Measurements from ENCODE around the gene GPR89B.
"Not testable (repeated sequence)": the region's sequence is repeated elsewhere in the genome, so short reads cannot be mapped to it uniquely, and the experiment has no call there.

GRCh38 chr1:148027004-148027403 lies 98.8 kb downstream of the GPR89B start:
- TF ChIP-seq CTCF, POLR2A (IDR thresholded peaks at IDR 0.05): not testable (repeated sequence)

Measured in esophagus squamous epithelium (tissue), 4 donors.